OCI-LY1 (cell line): ENCODE results near the gene SLC41A2.

Source experiments
- CTCF ChIP-seq: fragments of 200-600 bp; sonication (generic), shearing (Covaris generic); IDR thresholded peaks from 2 replicates; pipeline ENCODE4 v1.5.1; 2017; ENCODE audit warnings: mild to moderate bottlenecking, antibody characterized with exemption, low read length, moderate library complexity, mixed read lengths
- EZH2 ChIP-seq: fragments of 200-600 bp; sonication (generic), shearing (Covaris generic); IDR thresholded peaks from 2 replicates; pipeline ENCODE4 v1.8.0; 2017; ENCODE audit warnings: borderline replicate concordance, mixed run types, mild to moderate bottlenecking, antibody characterized with exemption, low read length, moderate library complexity, mixed read lengths

GRCh38 chr12:104985206-104985605 is 27.1 kb upstream of the SLC41A2 start:
- TF ChIP-seq CTCF, result peak; percentile 32; the same call in 1 of the 2 replicates
- no peak for TF ChIP-seq EZH2
